IPS-18c (cell line): ENCODE data around the gene GSTP1.

Source experiments
- H3K4me3 ChIP-seq: 2 replicates; pipeline ENCODE4 v1.7.0; 2013; ENCODE audit warnings: low read depth, mild to moderate bottlenecking, low read length, moderate library complexity; ENCODE audit not compliant: insufficient read depth
- H3K9me3 ChIP-seq: one replicate; pipeline ENCODE4 v1.6.1; 2013; ENCODE audit warnings: mild to moderate bottlenecking, low read length, moderate library complexity; ENCODE audit not compliant: control insufficient read depth, insufficient read depth

GSTP1 gene

DNA sequence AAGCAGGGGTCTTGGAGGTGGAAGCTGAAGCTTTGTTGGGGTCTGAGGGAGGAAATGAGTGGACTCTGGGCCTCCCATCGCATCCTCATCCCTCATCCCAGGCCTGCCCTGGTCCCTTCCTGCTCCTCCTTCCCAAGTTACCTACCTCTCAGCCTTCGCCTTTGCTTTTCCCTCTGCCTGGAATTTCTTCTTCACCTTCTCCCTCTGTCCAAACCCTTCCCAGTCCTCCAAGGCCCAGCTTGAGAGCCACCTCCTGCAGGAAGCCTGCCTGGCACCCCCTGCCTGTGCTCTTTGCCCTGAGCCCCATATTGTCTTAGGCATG, 48.2 kb downstream of the GSTP1 start:
- Histone ChIP-seq H3K9me3 (no peaks in the 10 kb centered on the region), H3K4me3 (no peak overlapping the region; the same call in 1 of the 2 replicates)

DNA sequence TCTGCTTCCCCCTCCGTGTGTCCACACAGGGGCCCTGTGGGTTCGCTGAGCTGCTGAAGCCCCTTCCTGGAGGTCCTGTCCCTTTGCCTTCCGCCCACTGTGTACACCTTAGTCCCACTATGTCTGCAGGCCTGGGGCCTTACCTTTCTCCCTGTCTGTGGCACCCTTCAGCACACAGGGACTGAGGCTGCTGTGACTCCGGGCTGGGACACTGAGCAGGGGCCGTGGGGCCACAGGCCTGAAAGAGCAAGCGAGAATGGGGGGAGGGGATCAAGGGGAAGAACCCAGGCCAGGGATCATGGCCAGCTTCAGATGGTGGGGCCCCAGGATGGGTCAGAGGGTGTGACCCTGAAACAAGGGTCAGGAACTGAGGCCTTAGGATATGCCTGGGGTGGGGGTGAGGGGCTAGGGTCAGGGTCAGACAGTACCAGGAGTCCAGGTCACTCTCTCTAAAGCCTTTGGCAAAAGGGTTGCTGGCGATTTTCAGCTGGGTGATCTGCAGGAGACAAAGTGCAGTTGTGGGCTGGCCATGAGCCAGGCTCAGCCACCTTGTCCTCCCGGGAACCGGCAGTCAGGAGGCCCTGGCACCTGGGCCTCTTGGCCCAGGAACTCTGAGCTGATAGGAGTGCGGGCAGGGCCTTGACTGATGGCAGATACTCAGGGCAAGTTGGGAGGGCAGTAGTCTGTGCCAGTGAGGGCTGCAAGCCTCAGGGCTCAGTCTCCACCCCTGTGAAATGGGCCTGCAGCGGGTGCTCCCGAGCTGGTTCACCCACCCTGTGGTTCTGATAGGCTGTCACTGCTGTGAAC, 48.8 kb downstream of the GSTP1 start:
- H3K9me3 ChIP-seq, result no peaks in the 10 kb centered on the region
- H3K4me3 ChIP-seq, result no peak overlapping the region; the same call in 1 of the 2 replicates

DNA sequence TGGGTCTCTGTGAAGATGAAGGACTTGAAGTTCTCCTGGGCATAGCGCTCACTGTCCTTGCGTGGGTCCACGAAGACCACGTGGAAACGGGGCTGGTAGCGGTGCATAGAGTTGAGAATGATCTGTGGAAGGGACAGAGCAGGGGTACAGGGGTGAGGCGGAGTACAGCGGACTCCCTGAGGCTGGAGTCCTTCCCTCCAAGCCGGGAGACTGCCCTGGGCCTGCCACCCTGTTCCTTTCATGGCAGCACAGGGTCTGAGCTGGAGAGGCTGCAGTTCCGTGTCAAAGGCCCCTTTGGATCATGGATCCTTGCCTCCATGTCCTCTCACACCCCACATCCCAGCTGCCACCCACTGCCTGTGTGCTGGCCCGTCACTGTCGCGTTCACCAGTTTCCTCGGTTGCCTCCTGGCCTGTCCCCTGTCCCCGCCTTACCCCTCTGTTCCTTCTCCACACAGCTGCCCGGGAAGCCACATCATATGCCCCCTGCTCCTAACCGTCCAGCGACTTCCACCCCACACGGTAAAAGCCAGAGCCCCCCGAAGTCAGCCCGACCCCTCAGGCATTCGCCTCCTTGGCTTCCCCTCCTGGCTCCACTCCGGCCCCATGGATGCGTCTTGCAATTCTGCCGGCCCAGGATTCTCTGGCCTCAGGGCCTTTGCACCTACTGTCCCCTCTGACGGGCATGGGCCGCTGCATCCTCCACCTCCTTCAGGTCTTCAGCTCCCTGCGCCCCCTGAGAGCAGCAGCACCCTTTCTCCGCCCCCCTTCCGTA, 49.6 kb downstream of the GSTP1 start:
- H3K9me3 ChIP-seq, result no peaks in the 10 kb centered on the region
- no peak overlapping the region for H3K4me3 ChIP-seq

DNA sequence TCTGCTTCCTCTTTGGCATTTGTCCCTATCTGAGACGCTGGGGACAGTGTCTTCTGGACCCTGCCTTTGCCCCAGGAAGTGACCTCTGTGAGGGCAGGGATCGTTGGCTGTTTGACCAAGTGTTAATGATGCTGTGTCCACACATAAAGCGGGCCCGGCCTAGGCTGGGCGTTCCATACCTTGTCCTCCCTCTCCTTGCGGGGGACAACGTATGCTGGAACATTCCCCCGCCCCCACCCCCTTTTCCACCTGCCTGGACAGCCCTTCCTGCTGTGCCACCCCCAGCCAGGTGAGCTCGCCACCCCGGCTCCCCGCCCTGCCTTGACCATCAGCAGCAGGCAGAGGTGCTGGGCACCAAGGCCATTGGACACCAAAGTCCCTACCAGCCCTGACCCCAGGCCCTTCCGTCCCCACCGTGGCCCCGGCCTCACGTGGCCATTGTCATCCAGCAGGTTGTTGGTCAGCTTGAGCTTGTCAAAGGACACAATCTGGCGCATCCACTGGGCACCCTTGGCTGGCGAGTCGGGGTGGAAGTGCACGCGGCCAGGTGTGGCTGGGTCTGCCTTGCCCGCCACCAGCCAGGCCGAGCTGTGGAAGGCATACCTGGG, 50.2 kb downstream of the GSTP1 start:
- Histone ChIP-seq H3K9me3 (no peaks in the 10 kb centered on the region), H3K4me3 (no peak overlapping the region)

DNA sequence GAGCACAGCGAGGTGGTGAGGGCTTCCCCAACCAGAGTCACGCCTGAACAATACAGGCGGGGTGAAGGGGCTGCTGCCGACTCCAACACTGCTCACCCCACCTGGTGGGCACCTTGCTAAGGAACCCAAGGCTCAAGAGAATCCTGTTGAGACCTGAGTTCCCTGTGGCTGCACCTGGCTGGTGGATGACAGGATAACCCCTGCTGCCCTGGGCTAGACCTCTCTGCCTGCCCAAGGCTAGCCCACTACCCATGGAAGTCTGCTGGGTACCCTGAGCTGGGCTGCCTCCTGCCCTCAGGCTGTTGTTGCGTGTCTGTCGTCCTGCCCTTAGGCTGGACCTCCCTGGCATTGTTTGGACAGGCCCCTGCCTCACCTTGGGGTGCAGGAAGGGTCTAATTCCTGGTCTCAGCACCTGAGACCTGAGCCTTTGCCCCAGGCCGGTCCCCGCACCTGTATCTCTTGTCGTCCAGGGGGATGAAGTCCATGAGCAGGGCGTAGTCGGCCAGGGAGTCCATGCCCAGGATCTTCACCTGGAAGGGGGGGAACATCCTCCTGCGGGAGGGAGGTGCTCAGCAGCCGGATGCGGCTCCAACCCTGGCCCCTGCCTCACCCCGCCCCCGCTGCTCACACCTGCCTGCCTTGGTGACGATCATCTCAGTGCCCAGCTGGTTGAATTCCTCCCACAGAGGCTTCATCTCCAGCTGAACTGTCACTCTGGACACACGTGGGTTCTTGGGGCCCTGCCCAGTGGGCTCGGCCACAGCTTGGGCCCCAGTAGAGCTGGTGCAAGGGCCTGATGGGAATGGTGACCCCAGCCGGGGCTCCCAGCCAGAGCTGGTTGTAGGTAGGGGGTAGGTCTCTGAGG, 51.0 kb downstream of the GSTP1 start:
- no peak overlapping the region for H3K4me3 ChIP-seq
- H3K9me3 ChIP-seq, result no peaks in the 10 kb centered on the region

DNA sequence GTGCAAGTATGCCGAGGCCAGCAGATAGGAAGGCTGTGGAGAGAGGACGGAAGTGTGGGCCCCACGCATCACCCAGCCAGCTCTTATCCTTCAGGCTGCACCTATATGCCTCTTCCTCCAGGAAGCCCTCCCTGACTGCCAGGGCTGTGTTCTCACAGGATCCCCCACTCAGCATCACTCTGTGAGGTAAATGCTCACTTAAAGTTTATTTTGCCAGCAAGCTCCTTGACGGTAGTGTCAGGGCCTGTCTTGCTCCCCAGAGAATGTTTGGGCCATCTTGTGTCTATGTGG, 51.6 kb downstream of the GSTP1 start:
- Histone ChIP-seq H3K9me3 (no peaks in the 10 kb centered on the region), H3K4me3 (no peak overlapping the region)
